Ramos (cell line): Measurements from ENCODE around the gene PEAK3.

Experiments used
- in situ Hi-C: fragments of 300-500 bp; cut with MboI; formaldehyde crosslinking; loops from one replicate; pipeline ENCODE4 v1.14.3; 2022; ENCODE audit warnings: low sequenced_read_pairs; ENCODE audit not compliant: unreplicated experiment

PEAK3 gene

GRCh38 chr19:2274185-2274711 is 7.7 kb downstream of the PEAK3 start:
- in situ Hi-C loops, result no loop called here

GRCh38 chr19:2273356-2274184 is 8.4 kb downstream of the PEAK3 start:
- in situ Hi-C loops, result no loop called here

DNA sequence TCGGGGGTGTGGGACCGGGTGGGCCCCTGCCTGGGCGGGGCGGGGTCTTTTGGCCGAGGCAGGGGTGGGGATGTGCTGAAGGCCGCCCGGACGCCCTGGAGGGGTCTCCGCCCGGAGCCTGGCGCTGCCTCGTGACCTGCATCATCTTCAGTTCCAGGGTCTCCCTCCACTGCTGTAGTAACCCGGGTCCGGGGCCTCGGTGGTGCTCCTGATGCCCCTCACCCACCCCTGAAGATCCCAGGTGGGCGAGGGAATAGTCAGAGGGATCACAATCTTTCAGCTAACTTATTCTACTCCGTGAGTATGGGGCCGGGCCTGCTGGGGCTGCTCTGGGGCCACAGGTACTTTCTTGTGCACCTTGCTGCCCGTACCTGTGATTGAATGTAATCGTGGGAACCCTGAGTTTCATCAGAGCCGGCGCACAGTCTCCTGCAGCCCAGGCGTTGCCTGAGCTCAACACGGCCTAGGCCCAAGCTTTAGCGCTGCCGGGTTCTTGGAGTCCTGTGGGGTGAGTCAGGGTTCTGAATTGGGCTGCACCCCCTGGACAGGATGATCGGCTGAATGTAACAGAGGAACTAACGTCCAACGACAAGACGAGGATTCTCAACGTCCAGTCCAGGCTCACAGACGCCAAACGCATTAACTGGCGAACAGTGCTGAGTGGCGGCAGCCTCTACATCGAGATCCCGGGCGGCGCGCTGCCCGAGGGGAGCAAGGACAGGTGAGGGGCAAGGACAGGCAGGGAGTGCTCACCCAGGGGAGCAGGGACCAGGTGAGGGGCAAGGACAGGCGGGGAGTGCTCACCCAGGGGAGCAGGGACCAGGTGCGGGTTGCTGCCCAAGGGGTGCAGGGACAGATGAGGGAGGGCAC is 10.5 kb downstream of the PEAK3 start:
- in situ Hi-C loops, result no loop called here

- in situ Hi-C loops, result no loop called here
Observed at GRCh38 chr19:2270423-2271233, 11.3 kb downstream of the PEAK3 start.

- in situ Hi-C loops, result no loop called here
Observed at GRCh38 chr19:2270157-2270422, 11.9 kb downstream of the PEAK3 start.

DNA sequence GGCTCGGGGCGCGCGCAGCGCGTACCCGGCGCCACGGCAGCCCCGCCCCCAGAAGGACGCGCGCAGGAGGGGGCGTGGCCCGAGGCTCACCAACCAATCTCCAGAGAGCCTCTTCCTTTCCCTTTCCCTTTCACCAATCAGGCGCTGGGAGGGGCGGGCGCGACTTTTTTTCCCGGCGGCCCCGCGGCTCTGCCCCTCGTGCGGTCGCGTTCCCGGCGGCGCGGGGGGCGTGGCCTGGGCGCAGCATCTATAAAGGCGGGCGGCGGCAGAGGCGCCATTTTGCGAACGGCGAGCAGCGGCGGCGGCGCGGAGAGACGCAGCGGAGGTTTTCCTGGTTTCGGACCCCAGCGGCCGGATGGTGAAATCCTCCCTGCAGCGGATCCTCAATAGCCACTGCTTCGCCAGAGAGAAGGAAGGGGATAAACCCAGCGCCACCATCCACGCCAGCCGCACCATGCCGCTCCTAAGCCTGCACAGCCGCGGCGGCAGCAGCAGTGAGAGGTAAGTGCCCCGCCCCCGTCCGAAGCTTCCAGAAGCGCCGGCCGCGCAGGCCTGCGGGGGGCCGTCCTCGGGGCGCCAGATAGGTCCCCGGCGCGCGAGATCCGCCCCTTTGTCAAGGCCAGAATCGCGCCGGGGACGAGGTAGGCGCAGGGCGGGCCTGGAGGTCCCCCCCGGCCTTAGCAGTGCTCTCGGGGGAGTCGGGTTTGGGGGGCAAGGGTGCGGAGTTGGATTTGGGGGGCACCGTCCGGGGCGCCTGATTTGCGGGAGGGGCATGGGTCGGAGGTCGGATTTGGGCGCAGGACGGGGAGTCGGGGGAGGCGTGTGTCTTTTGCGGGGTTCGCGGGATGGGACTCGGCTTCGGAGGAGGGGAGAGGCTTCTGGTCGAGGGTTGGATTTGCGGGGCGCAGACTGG is 12.5 kb downstream of the PEAK3 start:
- in situ Hi-C loops, result loop anchor here (10.0 kb wide), 1 partner anchor 345 kb away; no protein-coding TSS in a partner anchor

- in situ Hi-C loops, result loop anchor here (10.0 kb wide), 1 partner anchor 346 kb away; no protein-coding TSS in a partner anchor
Observed at GRCh38 chr19:2268861-2269243, 13.1 kb downstream of the PEAK3 start.

DNA sequence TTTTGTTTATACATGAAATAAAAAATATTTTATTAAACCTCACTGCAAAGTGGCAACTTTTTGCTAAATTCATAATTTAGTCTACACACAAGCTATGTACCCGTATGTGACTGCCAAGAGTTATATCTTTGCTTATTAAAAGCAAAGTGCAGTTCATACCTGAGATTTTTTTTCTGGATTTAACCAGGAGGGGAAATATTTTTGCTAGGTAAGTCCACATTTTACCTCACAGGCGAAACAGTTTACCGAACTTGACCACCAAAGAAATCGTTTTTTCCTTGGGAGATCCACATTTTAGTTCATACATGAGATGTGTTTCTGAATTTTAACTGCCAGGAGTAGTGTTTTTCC is 13.5 kb downstream of the PEAK3 start:
- in situ Hi-C loops, result loop anchor here (10.0 kb wide), 1 partner anchor 346 kb away; no protein-coding TSS in a partner anchor

DNA sequence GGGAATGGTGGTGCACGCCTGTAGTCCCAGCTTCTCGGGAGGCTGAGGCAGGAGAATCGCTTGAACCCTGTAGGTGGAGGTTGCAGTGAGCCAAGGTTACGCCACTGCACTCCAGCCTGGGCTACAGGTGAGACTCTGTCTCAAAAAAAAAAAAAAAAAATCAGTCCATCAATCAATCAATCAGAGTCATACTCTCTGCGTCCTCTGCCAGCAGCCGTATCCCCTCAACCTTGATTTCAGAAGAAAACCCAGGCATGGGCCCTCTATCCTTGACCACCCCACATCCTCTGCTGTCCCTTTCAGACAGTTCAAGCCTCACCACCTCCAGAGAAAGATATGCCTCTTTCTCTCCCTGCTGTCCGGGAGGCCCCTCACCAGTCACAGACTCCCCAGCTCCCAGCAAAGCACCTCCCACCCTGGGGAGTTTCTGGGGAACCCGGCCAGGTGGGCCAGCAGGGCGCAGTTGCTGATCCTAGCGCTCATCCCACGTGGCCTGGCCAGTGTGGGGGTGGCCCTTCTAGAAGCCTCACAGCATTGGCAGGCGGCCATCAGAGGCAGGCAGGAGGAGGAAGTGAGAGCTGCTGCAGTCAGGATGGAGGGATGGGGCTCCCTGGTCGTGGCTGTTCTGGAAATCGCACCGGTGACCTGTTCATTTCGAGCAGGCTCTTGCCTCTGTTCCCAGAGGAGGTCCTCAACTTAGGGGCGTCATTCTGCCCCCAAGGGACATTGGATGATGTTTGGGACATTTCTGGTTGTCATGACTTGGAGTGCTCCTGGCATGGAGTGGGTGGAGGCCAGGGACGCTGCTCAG is 15.6 kb downstream of the PEAK3 start:
- in situ Hi-C loops, result loop anchor here (10.0 kb wide), 1 partner anchor 348 kb away; no protein-coding TSS in a partner anchor

DNA sequence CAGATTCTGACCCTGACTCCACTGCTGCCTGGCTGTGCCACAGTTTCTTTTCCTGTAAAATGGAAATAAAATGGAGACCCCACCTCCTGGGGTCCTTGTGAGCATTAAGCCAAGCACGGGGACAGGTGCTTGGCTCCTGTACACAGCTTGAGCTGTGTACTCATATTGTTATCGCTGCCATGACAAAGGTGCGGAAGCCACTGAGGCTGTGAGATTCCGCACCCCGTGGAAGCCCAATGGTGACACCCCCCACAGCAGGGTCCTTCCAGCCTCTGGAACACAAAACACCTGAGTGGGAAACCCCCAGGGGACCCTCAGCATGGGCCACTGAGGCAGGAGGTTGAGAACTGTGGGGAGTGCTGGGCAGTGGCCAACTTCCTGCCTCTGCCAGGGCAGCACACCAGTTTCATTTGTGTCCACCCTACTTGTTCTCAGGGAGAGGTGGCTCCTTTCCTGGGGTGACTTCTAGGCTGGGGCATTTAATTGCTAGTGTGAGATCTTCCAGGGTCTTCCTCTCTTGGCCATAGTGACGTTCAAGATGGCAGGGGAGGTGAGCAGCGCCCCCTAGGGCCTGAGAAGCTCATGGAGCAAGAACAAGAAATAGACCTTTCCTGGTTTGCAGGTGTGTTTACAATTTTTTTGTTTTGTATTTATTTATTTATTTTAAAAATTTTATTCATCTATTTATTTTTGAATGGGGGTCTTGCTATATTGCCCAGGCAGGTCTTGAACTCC is 20.4 kb downstream of the PEAK3 start:
- in situ Hi-C loops, result loop anchor here (10.0 kb wide), 1 partner anchor 353 kb away; no protein-coding TSS in a partner anchor

- in situ Hi-C loops, result loop anchor here (10.0 kb wide), 1 partner anchor 354 kb away; no protein-coding TSS in a partner anchor
Observed at GRCh38 chr19:2260341-2260805, 21.6 kb downstream of the PEAK3 start.

DNA sequence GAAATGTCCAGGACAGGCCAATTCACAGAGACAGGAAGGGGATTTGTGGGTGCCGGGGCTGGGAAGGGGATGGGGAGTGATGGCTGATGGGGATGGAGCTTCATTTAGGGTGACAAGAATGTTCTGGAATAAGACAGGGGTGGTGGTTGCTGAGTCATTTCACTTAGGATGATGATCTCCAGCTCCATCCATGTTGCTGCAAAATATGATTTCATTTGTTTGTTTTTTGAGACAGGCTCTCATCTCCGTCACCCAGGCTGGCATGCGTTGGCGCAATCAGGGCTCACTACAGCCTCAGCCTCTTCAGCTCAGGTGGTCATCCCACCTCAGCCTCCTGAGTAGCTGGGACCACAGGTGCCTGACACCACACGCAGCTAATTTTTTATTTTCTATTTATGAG is 22.6 kb downstream of the PEAK3 start:
- in situ Hi-C loops, result loop anchor here (10.0 kb wide), 1 partner anchor 375 kb away; no protein-coding TSS in a partner anchor

GRCh38 chr19:2255982-2256685 is 25.8 kb downstream of the PEAK3 start, which contains the start of gene JSRP1:
Gene JSRP1, minus strand, starts transcription at chr19:2256417. Its CDS starts 1,103 bp downstream, at chr19:2255314.
- in situ Hi-C loops, result loop anchor here (10.0 kb wide), 1 partner anchor 379 kb away; no protein-coding TSS in a partner anchor

- in situ Hi-C loops, result loop anchor here (10.0 kb wide), 1 partner anchor 380 kb away; no protein-coding TSS in a partner anchor
Observed at GRCh38 chr19:2255112-2255845, 26.7 kb downstream of the PEAK3 start.

DNA sequence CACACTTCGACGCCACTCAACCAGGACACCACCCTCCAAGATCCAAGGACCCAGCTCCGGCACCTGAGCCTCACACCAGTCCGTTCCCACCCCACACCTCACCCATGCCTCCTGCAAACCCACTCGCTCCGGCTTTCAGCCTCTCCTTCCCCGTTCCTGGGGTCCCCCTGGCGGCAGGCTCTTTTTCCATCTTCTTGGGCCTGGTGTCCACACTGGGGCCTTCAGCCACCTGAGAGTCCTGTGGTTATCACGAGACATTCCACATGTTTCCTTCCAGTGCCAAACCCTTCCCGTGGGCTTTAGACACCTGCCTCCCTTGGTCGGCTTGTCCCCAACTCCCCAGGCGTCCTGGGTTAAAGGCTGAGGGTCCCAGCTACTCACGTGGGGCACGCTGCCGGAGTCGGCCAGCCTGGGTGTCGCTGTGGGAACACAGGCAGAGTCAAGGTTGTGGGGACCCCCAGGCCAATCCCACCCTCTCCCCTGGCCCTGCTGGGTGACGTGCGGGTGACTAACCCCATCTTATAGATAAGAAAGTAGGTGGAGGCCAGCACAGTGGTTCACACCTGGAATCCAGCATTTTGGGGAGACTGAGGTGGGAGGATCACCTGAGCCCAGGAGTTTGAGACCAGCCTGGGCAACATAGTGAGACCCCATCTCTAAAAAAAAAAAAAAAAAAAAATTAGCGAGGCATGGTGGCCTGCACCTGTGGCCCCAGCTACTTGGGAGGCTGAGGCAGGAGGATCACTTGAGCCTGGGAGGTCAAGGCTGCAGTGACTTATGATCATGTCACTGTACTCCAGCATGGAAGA is 27.7 kb downstream of the PEAK3 start:
- in situ Hi-C loops, result loop anchor here (10.0 kb wide), 1 partner anchor 381 kb away; no protein-coding TSS in a partner anchor
